ENCODE results near the gene DCPS. TPM values are rescaled to one million over a fixed set of nuclear protein-coding genes. Genes with fewer than 3 reads are reported as not detected.

The DCPS gene
- total and polyA plus RNA-seq, 8 donors: 1.8 to 60.3 (median 12.6) TPM

GRCh38 chr11:126341760-126342161, 37.9 kb downstream of the DCPS start:
- H3K27ac ChIP-seq: peak overlapping the region in 1 of 5 donors; percentile 5
- intact Hi-C loops (cut with DNase I; ENCODE audit: low total_unique reads): no loop called here
- H3K27me3 ChIP-seq: no peaks in the 10 kb centered on the region
- H3K4me1 ChIP-seq: peaks cover 23 to 62% (median 25%) of the 10 kb centered on the region in 4 donors
- TF ChIP-seq CTCF (IDR thresholded peaks at IDR 0.05) (no peak), POLR2A (IDR thresholded peaks at IDR 0.05) (no peak), EP300 (IDR thresholded peaks at IDR 0.05) (no peak), POLR2AphosphoS5 (IDR thresholded peaks at IDR 0.05) (no peak)
- WGBS, 5 donors: 64 to 90% (median 80%) methylated on average over 3 of the region's 3 CpGs
- DNase-seq: no peak
- no peaks in the 10 kb centered on the region for H3K9me3 ChIP-seq
- peaks cover 13 to 81% (median 67%) of the 10 kb centered on the region in 4 donors for H3K36me3 ChIP-seq
- no peak overlapping the region for H3K4me3 ChIP-seq

GRCh38 chr11:126343051-126343450, 39.2 kb downstream of the DCPS start:
- 94 to 98% (median 96%) methylated on average over 15 to 16 of the region's 16 CpGs for WGBS, 5 donors
- Histone ChIP-seq H3K27me3 (no peaks in the 10 kb centered on the region), H3K4me1 (peaks cover 20 to 69% (median 30%) of the 10 kb centered on the region in 4 donors), H3K9me3 (no peaks in the 10 kb centered on the region), H3K27ac (no peak overlapping the region), H3K36me3 (peaks cover 13 to 75% (median 69%) of the 10 kb centered on the region in 4 donors), H3K4me3 (no peak overlapping the region)
- TF ChIP-seq CTCF (IDR thresholded peaks at IDR 0.05) (no peak), POLR2AphosphoS5 (IDR thresholded peaks at IDR 0.05) (no peak), POLR2A (IDR thresholded peaks at IDR 0.05) (no peak), EP300 (IDR thresholded peaks at IDR 0.05) (no peak)
- intact Hi-C loops (cut with DNase I; ENCODE audit: low total_unique reads): no loop called here
- no peak for DNase-seq

- DNase-seq: no peak
- TF ChIP-seq POLR2AphosphoS5 (IDR thresholded peaks at IDR 0.05): no peak
- no peak for TF ChIP-seq CTCF (IDR thresholded peaks at IDR 0.05)
- no peak for TF ChIP-seq POLR2A (IDR thresholded peaks at IDR 0.05)
- no peak for TF ChIP-seq EP300 (IDR thresholded peaks at IDR 0.05)
- Histone ChIP-seq H3K4me1 (peaks cover 32 to 74% (median 37%) of the 10 kb centered on the region in 4 donors), H3K9me3 (no peaks in the 10 kb centered on the region), H3K4me3 (no peak overlapping the region), H3K36me3 (peaks cover 7 to 61% (median 58%) of the 10 kb centered on the region in 4 donors), H3K27me3 (no peaks in the 10 kb centered on the region), H3K27ac (peak overlapping the region in 3 of 5 donors; percentile 77 to 85 (median 77))
- WGBS, 5 donors: 88 to 91% (median 88%) methylated on average over 11 of the region's 11 CpGs
- intact Hi-C loops (cut with DNase I; ENCODE audit: low total_unique reads): no loop called here
Measured at GRCh38 chr11:126344141-126345080, 40.6 kb downstream of the DCPS start.

GRCh38 chr11:126345283-126345682, 41.4 kb downstream of the DCPS start:
- Histone ChIP-seq H3K4me3 (no peak overlapping the region), H3K27me3 (no peaks in the 10 kb centered on the region), H3K27ac (peak overlapping the region in 4 of 5 donors; percentile 62 to 85 (median 77)), H3K36me3 (peaks cover 6 to 57% (median 54%) of the 10 kb centered on the region in 4 donors), H3K9me3 (no peaks in the 10 kb centered on the region), H3K4me1 (peaks cover 24 to 74% (median 33%) of the 10 kb centered on the region in 4 donors)
- TF ChIP-seq EP300 (IDR thresholded peaks at IDR 0.05) (no peak), POLR2A (IDR thresholded peaks at IDR 0.05) (no peak), CTCF (IDR thresholded peaks at IDR 0.05) (no peak), POLR2AphosphoS5 (IDR thresholded peaks at IDR 0.05) (no peak)
- no peak for DNase-seq
- 93 to 96% (median 94%) methylated on average over 9 to 16 of the region's 16 CpGs for WGBS, 5 donors
- intact Hi-C loops (cut with DNase I; ENCODE audit: low total_unique reads): no loop called here
